PC-3 (cell line): ENCODE results near the gene FGFR3.

ENCODE experiments used
- CTCF ChIP-seq: fragments of 300-600 bp; sonication (generic); conservative IDR thresholded peaks from 2 replicates; pipeline ENCODE4 v1.5.1; 2017; ENCODE audit warnings: antibody characterized with exemption, low read depth, mild to moderate bottlenecking, low read length
- EZH2 ChIP-seq: fragments of 300-600 bp; sonication (generic); IDR thresholded peaks from one replicate; pipeline ENCODE4 v1.6.1; 2017; ENCODE audit warnings: antibody characterized with exemption, mild to moderate bottlenecking, low read length; ENCODE audit not compliant: unreplicated experiment

- no peak for TF ChIP-seq CTCF
- TF ChIP-seq EZH2: no peak
Observed at GRCh38 chr4:1762264-1763010, 30.7 kb upstream of the FGFR3 start.
